ENCODE measurements around the gene CYP2F1. TPM values are rescaled to one million over a fixed set of nuclear protein-coding genes. Genes with fewer than 3 reads are reported as not detected.

The CYP2F1 gene
- total RNA-seq, 1 experiment from 2014 or later: not detected

DNA sequence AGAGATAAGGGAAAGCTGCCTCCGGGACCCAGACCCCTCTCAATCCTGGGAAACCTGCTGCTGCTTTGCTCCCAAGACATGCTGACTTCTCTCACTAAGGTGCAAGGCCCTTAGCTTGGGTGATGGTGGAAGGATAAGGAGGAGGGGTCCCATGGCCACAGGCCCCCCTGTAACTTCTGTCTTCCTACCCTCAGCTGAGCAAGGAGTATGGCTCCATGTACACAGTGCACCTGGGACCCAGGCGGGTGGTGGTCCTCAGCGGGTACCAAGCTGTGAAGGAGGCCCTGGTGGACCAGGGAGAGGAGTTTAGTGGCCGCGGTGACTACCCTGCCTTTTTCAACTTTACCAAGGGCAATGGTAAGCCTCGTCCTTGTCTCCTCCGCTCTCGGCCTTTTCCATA is 2.0 kb downstream of the CYP2F1 start:
- Histone ChIP-seq H3K9ac (ENCODE audit: low read length) (no peak overlapping the region), H3K79me2 (ENCODE audit: insufficient read depth, low read length) (no peaks in the 10 kb centered on the region), H3K9me2 (ENCODE audit: insufficient read depth) (no peaks in the 10 kb centered on the region), H4K20me1 (ENCODE audit: insufficient read depth) (no peaks in the 10 kb centered on the region), H3K36me3 (ENCODE audit: control insufficient read depth in 1 of 2, insufficient read depth in 2 of 2, low read length in 2 of 2) (no peaks in the 10 kb centered on the region), H3K9me3 (ENCODE audit: control insufficient read depth in 1 of 2, insufficient read depth in 1 of 2, low read depth in 1 of 2, low read length in 2 of 2) (no peaks in the 10 kb centered on the region), H3K4me3 (replicated peaks in 1 of 2; ENCODE audit: low read depth in 1 of 2, low read length in 2 of 2) (no peak overlapping the region), H3K27ac (ENCODE audit: low read depth, low read length) (no peak overlapping the region), H2AFZ (ENCODE audit: low read depth, low read length, poor library complexity, severe bottlenecking) (no peak overlapping the region), H3K4me1 (ENCODE audit: control insufficient read depth in 1 of 2, insufficient read depth in 2 of 2, low read length in 2 of 2) (no peaks in the 10 kb centered on the region), H3K27me3 (ENCODE audit: insufficient read depth, low read length) (peaks cover 3% of the 10 kb centered on the region; the same call in 1 of the 2 replicates), H3K4me2 (ENCODE audit: low read length) (no peak overlapping the region)
- ATAC-seq: no peak
- ChIA-PET RAD21 (ENCODE audit: low non-redundant PET in 1 of 2, low total read pairs in 2 of 2, uncharacterized antibody in 2 of 2, unreplicated experiment in 2 of 2) (no interaction called here), POLR2A (no interaction called here), CTCF (no interaction called here)
- intact Hi-C loops (cut with micrococcal nuclease): no loop called here
- no TSS peak for BruUV-seq (replicated peaks)
- no peak for DNase-seq (ENCODE audit: low read depth, low spot score)
- TF ChIP-seq POLR2AphosphoS5 (IDR thresholded peaks at IDR 0.05; ENCODE audit: low read depth, low read length) (no peak), ELF1 (IDR thresholded peaks at IDR 0.05; ENCODE audit: borderline replicate concordance, low read depth) (no peak), CEBPB (IDR thresholded peaks at IDR 0.05; ENCODE audit: low read depth) (no peak), SP1 (IDR thresholded peaks at IDR 0.05; ENCODE audit: low read depth) (no peak), ZNF274 (IDR thresholded peaks at IDR 0.05; ENCODE audit: low read depth, low read length) (no peak), EGR1 (IDR thresholded peaks at IDR 0.05; ENCODE audit: low read depth) (no peak), POLR2A (IDR thresholded peaks at IDR 0.05; ENCODE audit: borderline replicate concordance, extremely low read depth, insufficient read depth, insufficient read length) (no peak), JUND (IDR thresholded peaks at IDR 0.05) (no peak), EZH2phosphoT487 (IDR thresholded peaks at IDR 0.05; ENCODE audit: borderline replicate concordance) (no peak), TCF7L2 (IDR thresholded peaks at IDR 0.05; ENCODE audit: borderline replicate concordance, extremely low read depth, insufficient read depth, insufficient read length) (no peak), CBX3 (IDR thresholded peaks at IDR 0.05; ENCODE audit: low read depth) (no peak), RAD21 (IDR thresholded peaks at IDR 0.05; ENCODE audit: low read depth) (no peak)
- TF ChIP-seq, protein P1, sequence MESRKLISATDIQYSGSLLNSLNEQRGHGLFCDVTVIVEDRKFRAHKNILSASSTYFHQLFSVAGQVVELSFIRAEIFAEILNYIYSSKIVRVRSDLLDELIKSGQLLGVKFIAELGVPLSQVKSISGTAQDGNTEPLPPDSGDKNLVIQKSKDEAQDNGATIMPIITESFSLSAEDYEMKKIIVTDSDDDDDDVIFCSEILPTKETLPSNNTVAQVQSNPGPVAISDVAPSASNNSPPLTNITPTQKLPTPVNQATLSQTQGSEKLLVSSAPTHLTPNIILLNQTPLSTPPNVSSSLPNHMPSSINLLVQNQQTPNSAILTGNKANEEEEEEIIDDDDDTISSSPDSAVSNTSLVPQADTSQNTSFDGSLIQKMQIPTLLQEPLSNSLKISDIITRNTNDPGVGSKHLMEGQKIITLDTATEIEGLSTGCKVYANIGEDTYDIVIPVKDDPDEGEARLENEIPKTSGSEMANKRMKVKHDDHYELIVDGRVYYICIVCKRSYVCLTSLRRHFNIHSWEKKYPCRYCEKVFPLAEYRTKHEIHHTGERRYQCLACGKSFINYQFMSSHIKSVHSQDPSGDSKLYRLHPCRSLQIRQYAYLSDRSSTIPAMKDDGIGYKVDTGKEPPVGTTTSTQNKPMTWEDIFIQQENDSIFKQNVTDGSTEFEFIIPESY (IDR thresholded peaks at IDR 0.05; ENCODE audit: extremely low read depth, insufficient replicate concordance, low read length): no peak
- TF ChIP-seq, protein P2, sequence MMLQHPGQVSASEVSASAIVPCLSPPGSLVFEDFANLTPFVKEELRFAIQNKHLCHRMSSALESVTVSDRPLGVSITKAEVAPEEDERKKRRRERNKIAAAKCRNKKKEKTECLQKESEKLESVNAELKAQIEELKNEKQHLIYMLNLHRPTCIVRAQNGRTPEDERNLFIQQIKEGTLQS (IDR thresholded peaks at IDR 0.05): no peak
- TF ChIP-seq, protein P3, sequence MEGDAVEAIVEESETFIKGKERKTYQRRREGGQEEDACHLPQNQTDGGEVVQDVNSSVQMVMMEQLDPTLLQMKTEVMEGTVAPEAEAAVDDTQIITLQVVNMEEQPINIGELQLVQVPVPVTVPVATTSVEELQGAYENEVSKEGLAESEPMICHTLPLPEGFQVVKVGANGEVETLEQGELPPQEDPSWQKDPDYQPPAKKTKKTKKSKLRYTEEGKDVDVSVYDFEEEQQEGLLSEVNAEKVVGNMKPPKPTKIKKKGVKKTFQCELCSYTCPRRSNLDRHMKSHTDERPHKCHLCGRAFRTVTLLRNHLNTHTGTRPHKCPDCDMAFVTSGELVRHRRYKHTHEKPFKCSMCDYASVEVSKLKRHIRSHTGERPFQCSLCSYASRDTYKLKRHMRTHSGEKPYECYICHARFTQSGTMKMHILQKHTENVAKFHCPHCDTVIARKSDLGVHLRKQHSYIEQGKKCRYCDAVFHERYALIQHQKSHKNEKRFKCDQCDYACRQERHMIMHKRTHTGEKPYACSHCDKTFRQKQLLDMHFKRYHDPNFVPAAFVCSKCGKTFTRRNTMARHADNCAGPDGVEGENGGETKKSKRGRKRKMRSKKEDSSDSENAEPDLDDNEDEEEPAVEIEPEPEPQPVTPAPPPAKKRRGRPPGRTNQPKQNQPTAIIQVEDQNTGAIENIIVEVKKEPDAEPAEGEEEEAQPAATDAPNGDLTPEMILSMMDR (IDR thresholded peaks at IDR 0.05 in 2 of 3, conservative IDR thresholded peaks at IDR 0.05 in 1 of 3; ENCODE audit: borderline replicate concordance in 1 of 3, insufficient read depth in 1 of 3, low read depth in 2 of 3, low read length in 2 of 3): no peak
- TF ChIP-seq, protein P4, sequence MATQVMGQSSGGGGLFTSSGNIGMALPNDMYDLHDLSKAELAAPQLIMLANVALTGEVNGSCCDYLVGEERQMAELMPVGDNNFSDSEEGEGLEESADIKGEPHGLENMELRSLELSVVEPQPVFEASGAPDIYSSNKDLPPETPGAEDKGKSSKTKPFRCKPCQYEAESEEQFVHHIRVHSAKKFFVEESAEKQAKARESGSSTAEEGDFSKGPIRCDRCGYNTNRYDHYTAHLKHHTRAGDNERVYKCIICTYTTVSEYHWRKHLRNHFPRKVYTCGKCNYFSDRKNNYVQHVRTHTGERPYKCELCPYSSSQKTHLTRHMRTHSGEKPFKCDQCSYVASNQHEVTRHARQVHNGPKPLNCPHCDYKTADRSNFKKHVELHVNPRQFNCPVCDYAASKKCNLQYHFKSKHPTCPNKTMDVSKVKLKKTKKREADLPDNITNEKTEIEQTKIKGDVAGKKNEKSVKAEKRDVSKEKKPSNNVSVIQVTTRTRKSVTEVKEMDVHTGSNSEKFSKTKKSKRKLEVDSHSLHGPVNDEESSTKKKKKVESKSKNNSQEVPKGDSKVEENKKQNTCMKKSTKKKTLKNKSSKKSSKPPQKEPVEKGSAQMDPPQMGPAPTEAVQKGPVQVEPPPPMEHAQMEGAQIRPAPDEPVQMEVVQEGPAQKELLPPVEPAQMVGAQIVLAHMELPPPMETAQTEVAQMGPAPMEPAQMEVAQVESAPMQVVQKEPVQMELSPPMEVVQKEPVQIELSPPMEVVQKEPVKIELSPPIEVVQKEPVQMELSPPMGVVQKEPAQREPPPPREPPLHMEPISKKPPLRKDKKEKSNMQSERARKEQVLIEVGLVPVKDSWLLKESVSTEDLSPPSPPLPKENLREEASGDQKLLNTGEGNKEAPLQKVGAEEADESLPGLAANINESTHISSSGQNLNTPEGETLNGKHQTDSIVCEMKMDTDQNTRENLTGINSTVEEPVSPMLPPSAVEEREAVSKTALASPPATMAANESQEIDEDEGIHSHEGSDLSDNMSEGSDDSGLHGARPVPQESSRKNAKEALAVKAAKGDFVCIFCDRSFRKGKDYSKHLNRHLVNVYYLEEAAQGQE (IDR thresholded peaks at IDR 0.05; ENCODE audit: low read depth): no peak
